Endodermal cell (in vitro differentiated cells): ENCODE measurements around the gene PPA2. TPM values are rescaled to one million over a fixed set of nuclear protein-coding genes. Genes with fewer than 3 reads are reported as not detected.

Experiments used
- DNase-seq: peaks from one replicate; pipeline ENCODE4 v3.0.0-alpha.2; 2017
- H3K27ac ChIP-seq: 2 replicates; pipeline ENCODE4 v1.5.1; 2013; ENCODE audit warnings: mild to moderate bottlenecking, low read depth, low read length, moderate library complexity
- H3K27me3 ChIP-seq: 2 replicates; pipeline ENCODE4 v1.6.1; 2013; ENCODE audit warnings: mild to moderate bottlenecking, low read length, moderate library complexity; ENCODE audit not compliant: insufficient read depth, control insufficient read depth, poor library complexity, severe bottlenecking
- H3K36me3 ChIP-seq: 2 replicates; pipeline ENCODE4 v1.7.0; 2013; ENCODE audit warnings: mild to moderate bottlenecking, low read length, moderate library complexity; ENCODE audit not compliant: control insufficient read depth, insufficient read depth
- H3K4me1 ChIP-seq: one replicate; pipeline ENCODE4 v1.7.0; 2013; ENCODE audit warnings: low read length; ENCODE audit not compliant: control insufficient read depth, insufficient read depth
- H3K4me3 ChIP-seq: 2 replicates; pipeline ENCODE4 v1.5.1; 2013; ENCODE audit warnings: mild to moderate bottlenecking, low read length, moderate library complexity
- H3K9ac ChIP-seq: 2 replicates; pipeline ENCODE4 v1.6.1; 2013; ENCODE audit warnings: mild to moderate bottlenecking, low read length, moderate library complexity; ENCODE audit not compliant: poor library complexity, severe bottlenecking; ENCODE audit errors: extremely low read depth
- H3K9me3 ChIP-seq: 2 replicates; pipeline ENCODE4 v1.6.1; 2013; ENCODE audit warnings: mild to moderate bottlenecking, low read length, moderate library complexity; ENCODE audit not compliant: control insufficient read depth
- H3K27ac Mint-ChIP-seq: 2 replicates; pipeline ENCODE4 v1.8.0; 2020; ENCODE audit warnings: mixed read lengths
- H3K27me3 Mint-ChIP-seq: 2 replicates; pipeline ENCODE4 v1.8.0; 2021; ENCODE audit warnings: mild to moderate bottlenecking, mixed read lengths; ENCODE audit not compliant: insufficient read depth
- H3K36me3 Mint-ChIP-seq: 2 replicates; pipeline ENCODE4 v1.8.0; 2020; ENCODE audit warnings: low read depth, mixed read lengths
- H3K4me1 Mint-ChIP-seq: 2 replicates; pipeline ENCODE4 v1.8.0; 2020; ENCODE audit warnings: mixed read lengths
- H3K4me3 Mint-ChIP-seq: 2 replicates; pipeline ENCODE4 v1.8.0; 2020; ENCODE audit warnings: mild to moderate bottlenecking, moderate library complexity, mixed read lengths
- H3K9me3 Mint-ChIP-seq: 2 replicates; pipeline ENCODE4 v1.8.0; 2020; ENCODE audit warnings: mild to moderate bottlenecking, mixed read lengths
- CTCF ChIP-seq: fragments of 200-600 bp; sonication (generic); conservative IDR thresholded peaks from 2 replicates; pipeline ENCODE4 v1.5.0; 2021; ENCODE audit warnings: antibody characterized with exemption, mild to moderate bottlenecking
- WGBS, 2 experiments: methylation state at CpG; one replicate each; pipeline versions ENCODE4 v1.1.5 to v1.1.7; 2013; ENCODE audit warnings: missing lambda C conversion rate in 2 of 2, mixed read lengths in 1 of 2; ENCODE audit not compliant: insufficient coverage in 1 of 2, insufficient read length in 1 of 2; 5-methylcytosine and 5-hydroxymethylcytosine counted together
- total RNA-seq, 2 donors: library from RNA; stranded (reverse); fragmentation: NEBNext Ultra II Directional in 1 of 2; extraction: Animal tissue kit (Norgen Biotek cat#: 25700) in 1 of 2; gene quantifications; 2 replicates in 1 of 2; 3 replicates in 1 of 2; pipeline ENCODE4 v1.2.1, GENCODE V29; 2021

PPA2 gene
- total RNA-seq, 2 donors from 2014 or later = 90.7 to 133 TPM

GRCh38 chr4:105400901-105401677 is 72.8 kb downstream of the PPA2 start:
- DNase-seq = no peak
- peaks cover 14% of the 10 kb centered on the region for H3K36me3 ChIP-seq
- H3K27me3 ChIP-seq = no peaks in the 10 kb centered on the region
- no peak overlapping the region for H3K27ac ChIP-seq
- no peaks in the 10 kb centered on the region for H3K27me3 Mint-ChIP-seq
- H3K4me3 Mint-ChIP-seq = no peak overlapping the region
- no peak for TF ChIP-seq CTCF
- WGBS, 2 experiments = no CpG with 5 or more reads among the region's 1 CpG
- H3K9me3 ChIP-seq = peaks cover 13% of the 10 kb centered on the region
- H3K9ac ChIP-seq = no peak overlapping the region
- peaks cover 25% of the 10 kb centered on the region for H3K36me3 Mint-ChIP-seq
- no peak overlapping the region for H3K27ac Mint-ChIP-seq
- H3K4me1 ChIP-seq = no peaks in the 10 kb centered on the region
- H3K9me3 Mint-ChIP-seq = peaks cover 5% of the 10 kb centered on the region
- no peaks in the 10 kb centered on the region for H3K4me1 Mint-ChIP-seq
- no peak overlapping the region for H3K4me3 ChIP-seq

- Mint-ChIP-seq H3K27ac (no peak overlapping the region), H3K9me3 (peaks cover 4% of the 10 kb centered on the region), H3K4me1 (peaks cover 1% of the 10 kb centered on the region), H3K36me3 (peaks cover 19% of the 10 kb centered on the region), H3K27me3 (no peaks in the 10 kb centered on the region), H3K4me3 (no peak overlapping the region)
- TF ChIP-seq CTCF = no peak
- H3K4me1 ChIP-seq = no peaks in the 10 kb centered on the region
- H3K9me3 ChIP-seq = peaks cover 3% of the 10 kb centered on the region
- H3K9ac ChIP-seq = no peak overlapping the region
- H3K27ac ChIP-seq = no peak overlapping the region
- no peak overlapping the region for H3K4me3 ChIP-seq
- H3K27me3 ChIP-seq = no peaks in the 10 kb centered on the region
- 78% methylated on average over 2 of the region's 2 CpGs; no CpG with 5 or more reads in 1 of the 2 experiments for WGBS, 2 experiments
- H3K36me3 ChIP-seq = peaks cover 9% of the 10 kb centered on the region
- DNase-seq = no peak
Observed at GRCh38 chr4:105399532-105400161, 74.2 kb downstream of the PPA2 start.

- no peaks in the 10 kb centered on the region for H3K9me3 ChIP-seq
- Mint-ChIP-seq H3K36me3 (peaks cover 22% of the 10 kb centered on the region), H3K4me3 (no peak overlapping the region), H3K4me1 (peaks cover 3% of the 10 kb centered on the region), H3K27ac (no peak overlapping the region), H3K9me3 (no peaks in the 10 kb centered on the region), H3K27me3 (no peaks in the 10 kb centered on the region)
- no peaks in the 10 kb centered on the region for H3K27me3 ChIP-seq
- H3K4me3 ChIP-seq = no peak overlapping the region
- DNase-seq = no peak
- H3K36me3 ChIP-seq = peaks cover 33% of the 10 kb centered on the region
- no peak overlapping the region for H3K27ac ChIP-seq
- H3K4me1 ChIP-seq = no peaks in the 10 kb centered on the region
- no peak overlapping the region for H3K9ac ChIP-seq
- TF ChIP-seq CTCF = no peak
- WGBS, 2 experiments = 81 to 85% methylated on average over 4 of the region's 4 CpGs
Observed at GRCh38 chr4:105392858-105393257, 81.0 kb downstream of the PPA2 start.
